Right ventricle myocardium inferior (tissue), 1 donor: Measurements from ENCODE around the gene ABCG1. TPM values are rescaled to one million over a fixed set of nuclear protein-coding genes. Genes with fewer than 3 reads are reported as not detected.

Source experiments
- ATAC-seq: fragments of 200-7000 bp; cut with Tn5 transposase; one replicate; pipeline ENCODE4 v1.9.1; 2020; ENCODE audit warnings: mild to moderate bottlenecking, moderate library complexity
- DNase-seq: peaks from one replicate; pipeline ENCODE4 v3.0.0; 2021; ENCODE audit errors: missing footprints
- intact Hi-C: fragments of 100-400 bp; cut with DNase I; formaldehyde crosslinking; loops from one replicate; pipeline ENCODE4 v1.11.0; 2022
- total RNA-seq: library from RNA; stranded (reverse); fragmentation: NEBNext Ultra II Directional; extraction: Animal tissue kit (Norgen Biotek cat#: 25700); gene quantifications from one replicate; pipeline ENCODE4 v1.2.1, GENCODE V29; 2021
- donor health status: DM: no; HTN: yes; CAD: no; lungs with severe emphysema.

ABCG1 gene
- total RNA-seq, 1 donor from 2014 or later, result 9.0 TPM

DNA sequence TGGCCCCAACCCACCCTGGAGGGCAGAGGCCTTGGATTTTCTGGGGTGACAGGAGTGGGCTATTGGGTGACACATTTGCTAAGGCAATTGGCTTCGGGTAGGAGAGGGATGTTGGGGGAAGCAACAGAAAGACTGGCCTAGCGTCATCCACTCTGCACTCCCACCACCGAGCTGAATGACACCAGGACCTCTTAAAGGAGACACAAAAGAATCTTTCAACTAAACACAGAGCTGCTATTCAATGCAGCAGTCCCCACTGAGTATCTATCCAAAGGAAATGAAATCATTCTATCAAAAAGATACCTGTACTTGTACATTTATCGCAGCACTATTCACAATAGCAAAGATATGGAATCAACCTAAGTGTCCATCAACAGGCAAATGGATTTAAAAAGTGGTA lies 125.7 kb downstream of the ABCG1 start:
- intact Hi-C loops, result no loop called here
- DNase-seq, result no peak
- no peak for ATAC-seq

DNA sequence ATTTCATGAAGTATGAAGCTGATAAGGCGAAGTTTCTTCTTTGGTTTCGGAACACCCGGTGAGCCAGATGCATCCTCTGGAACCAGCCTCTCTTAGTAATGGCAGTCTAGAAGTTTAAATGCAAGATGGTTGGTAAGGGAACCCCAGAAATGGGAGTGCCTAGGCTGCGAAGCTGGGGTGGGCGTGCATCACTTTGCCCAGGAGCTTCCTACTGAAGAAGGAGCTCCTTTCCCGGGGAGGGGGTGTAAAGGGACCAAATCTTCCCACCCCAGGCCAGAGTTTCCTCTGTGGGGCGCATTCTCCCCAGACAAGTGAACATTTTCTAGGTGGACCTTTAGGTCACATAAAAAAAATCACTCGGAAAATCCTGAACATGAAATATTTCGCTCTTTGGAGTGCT lies 127.5 kb downstream of the ABCG1 start:
- no peak for ATAC-seq
- intact Hi-C loops, result no loop called here
- no peak for DNase-seq

Other genes with a start within 250 kb of the ABCG1 start
- gene ZBTB21, start 208.8 kb upstream of the ABCG1 start, total RNA-seq, result 6.1 TPM
- gene UMODL1, start 147.8 kb upstream of the ABCG1 start, total RNA-seq, result not detected
- gene TFF3, start 96.3 kb downstream of the ABCG1 start, total RNA-seq, result 3.4 TPM
- not detected for gene TFF2, start 131.9 kb downstream of the ABCG1 start, total RNA-seq
- gene TFF1, start 147.4 kb downstream of the ABCG1 start, total RNA-seq, result not detected
- gene TMPRSS3, start 176.9 kb downstream of the ABCG1 start, total RNA-seq, result not detected
- not detected for gene UBASH3A, start 184.8 kb downstream of the ABCG1 start, total RNA-seq